Vagina (tissue), 2 donors: Measurements from ENCODE around the gene MBOAT7.

Experiments used
- CTCF ChIP-seq, 3 experiments: fragments of 450-650 bp in 2 of 3; fragments of 200-600 bp in 1 of 3; sonication (generic) in 1 of 3; IDR thresholded peaks; one replicate each; pipeline ENCODE4 v1.5.1; 2017 to 2019; ENCODE audit warnings: antibody characterized with exemption in 3 of 3, mild to moderate bottlenecking in 2 of 3, moderate library complexity in 2 of 3
- POLR2A ChIP-seq, 2 donors: fragments of 450-650 bp; IDR thresholded peaks; one replicate each; pipeline ENCODE4 v1.6.1; 2017; ENCODE audit warnings: antibody characterized with exemption in 2 of 2, mild to moderate bottlenecking in 2 of 2, moderate library complexity in 2 of 2
- POLR2AphosphoS5 ChIP-seq, 2 donors: sonication (generic); formaldehyde crosslinking; IDR thresholded peaks; one replicate each; pipeline ENCODE4 v1.9.0; 2017; ENCODE audit warnings: antibody characterized with exemption in 2 of 2, mild to moderate bottlenecking in 2 of 2, low read depth in 1 of 2; ENCODE audit not compliant: insufficient read depth in 1 of 2

GRCh38 chr19:54207676-54207982 is 18.2 kb upstream of the MBOAT7 start:
- TF ChIP-seq CTCF (IDR thresholded peaks at IDR 0.05) = no peak
- no peak for TF ChIP-seq POLR2A (IDR thresholded peaks at IDR 0.05)
- no peak for TF ChIP-seq POLR2AphosphoS5 (IDR thresholded peaks at IDR 0.05; ENCODE audit: insufficient read depth in 1 of 2, low read depth in 1 of 2)
